Measurements from ENCODE around the gene ZNF638.

Gene ZNF638

DNA sequence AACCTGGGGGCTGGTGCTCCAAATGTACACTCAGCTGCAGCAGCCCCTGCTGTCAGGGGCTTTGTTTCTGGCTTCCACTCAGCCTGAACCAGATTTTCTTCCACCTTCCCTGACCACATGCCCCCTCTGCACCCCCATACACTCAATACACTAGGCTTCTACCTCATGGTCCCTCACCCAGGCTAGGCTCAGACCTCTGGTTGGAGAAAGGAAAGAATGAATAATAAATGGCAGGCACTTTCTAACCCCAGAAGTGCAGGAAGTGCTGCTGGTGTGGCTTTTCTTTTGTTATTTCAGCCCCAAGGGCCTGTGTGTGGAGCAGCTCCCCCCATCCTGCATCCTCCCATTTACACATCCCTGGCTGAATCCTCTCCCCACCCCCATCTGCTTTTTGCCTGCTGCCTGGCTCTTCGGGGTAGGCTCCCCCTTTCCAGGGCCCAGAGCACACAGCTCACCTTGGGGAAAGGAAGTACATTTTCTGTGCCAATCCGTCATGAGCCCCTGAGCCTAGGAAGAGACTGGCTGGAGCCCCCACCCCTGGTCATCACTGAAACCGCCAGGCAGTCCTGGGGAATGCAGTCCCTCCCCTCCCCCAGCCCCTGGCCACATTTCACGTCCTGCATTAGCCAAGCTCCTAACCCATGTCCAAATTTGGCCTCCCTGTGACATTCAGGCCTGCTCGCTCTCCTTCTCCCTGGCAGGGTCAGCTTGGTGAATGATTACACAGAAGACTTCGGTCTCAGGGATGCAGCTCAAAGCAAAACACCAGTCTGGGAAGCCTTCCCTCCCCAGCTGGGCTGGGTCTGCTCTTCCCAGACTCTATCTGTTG is 124.4 kb downstream of the ZNF638 start:
- Histone ChIP-seq H3K27ac (no peak overlapping the region), H3K9me3 (ENCODE audit: severe bottlenecking) (no peaks in the 10 kb centered on the region), H3K36me3 (no peaks in the 10 kb centered on the region), H3K4me3 (ENCODE audit: low read depth, low read length) (no peak overlapping the region), H3K27me3 (ENCODE audit: insufficient read depth, low read depth, severe bottlenecking) (no peaks in the 10 kb centered on the region)
- TF ChIP-seq CTCF (IDR thresholded peaks at IDR 0.05; ENCODE audit: low read depth, low read length) = no peak
- DNase-seq = no peak

DNA sequence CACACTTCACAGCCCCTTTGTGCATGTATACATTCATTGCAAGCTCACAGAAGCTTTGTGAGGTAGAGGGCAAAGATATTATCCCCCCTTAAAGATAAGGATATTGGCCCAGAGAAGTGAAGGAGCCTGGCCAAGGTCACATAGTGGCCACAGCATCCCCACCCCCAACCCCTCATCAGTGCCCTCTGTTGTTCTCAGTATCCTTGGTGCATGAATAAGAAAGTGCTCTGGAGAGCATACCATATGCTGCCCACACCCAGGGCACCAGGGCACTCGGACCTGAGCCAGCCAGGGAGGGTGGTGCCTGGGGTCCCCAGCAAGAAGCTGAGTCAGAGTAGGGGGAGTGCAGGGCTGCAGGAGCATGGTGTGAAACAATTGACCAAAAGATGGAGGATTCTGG is 125.0 kb downstream of the ZNF638 start:
- DNase-seq = no peak
- Histone ChIP-seq H3K4me3 (ENCODE audit: low read depth, low read length) (no peak overlapping the region), H3K27ac (no peak overlapping the region), H3K27me3 (ENCODE audit: insufficient read depth, low read depth, severe bottlenecking) (no peaks in the 10 kb centered on the region), H3K36me3 (no peaks in the 10 kb centered on the region), H3K9me3 (ENCODE audit: severe bottlenecking) (no peaks in the 10 kb centered on the region)
- no peak for TF ChIP-seq CTCF (IDR thresholded peaks at IDR 0.05; ENCODE audit: low read depth, low read length)

DNA sequence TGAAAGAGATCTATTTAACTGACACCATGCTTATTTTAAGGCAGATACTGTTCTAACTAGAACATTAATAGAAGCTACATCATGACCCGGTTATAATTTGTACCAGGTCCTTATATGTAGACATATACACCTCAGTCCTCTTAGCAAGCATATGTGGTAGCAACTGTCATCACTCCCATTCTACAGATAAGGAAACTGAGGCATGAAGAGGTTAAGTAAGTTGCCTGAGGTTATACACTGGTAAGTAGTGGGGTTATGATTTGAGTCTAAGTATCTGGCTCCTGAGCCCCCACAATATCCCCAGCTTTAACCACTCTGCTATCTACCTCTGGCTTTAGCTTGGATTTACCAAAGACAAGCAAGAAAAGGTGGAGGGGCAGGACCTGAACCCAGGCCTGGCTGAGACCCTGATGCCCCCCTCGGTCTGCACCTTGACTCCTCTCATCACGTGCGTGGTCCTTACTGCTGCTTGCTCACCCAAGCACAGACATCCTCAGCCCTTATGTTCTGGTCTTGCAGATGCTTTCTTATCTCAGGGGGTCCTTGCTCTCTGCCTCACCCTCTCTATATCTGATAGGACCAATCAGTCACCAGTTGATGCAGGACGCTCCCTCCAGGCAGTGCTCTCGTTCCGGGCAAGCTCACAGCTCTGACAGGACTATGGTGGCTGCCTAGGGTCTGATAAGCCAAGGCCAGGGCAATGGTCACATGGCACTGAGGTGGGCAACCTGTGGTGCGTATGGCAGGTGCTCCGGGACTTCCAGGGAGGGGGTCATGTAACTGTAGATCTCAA is 125.7 kb downstream of the ZNF638 start:
- H3K27me3 ChIP-seq (ENCODE audit: insufficient read depth, low read depth, severe bottlenecking) = no peaks in the 10 kb centered on the region
- no peaks in the 10 kb centered on the region for H3K36me3 ChIP-seq
- no peak overlapping the region for H3K27ac ChIP-seq
- no peak for DNase-seq
- peaks cover under 1% of the 10 kb centered on the region for H3K9me3 ChIP-seq (ENCODE audit: severe bottlenecking)
- H3K4me3 ChIP-seq (ENCODE audit: low read depth, low read length) = no peak overlapping the region
- TF ChIP-seq CTCF (IDR thresholded peaks at IDR 0.05; ENCODE audit: low read depth, low read length) = no peak

GRCh38 chr2:71457923-71458322 is 126.3 kb downstream of the ZNF638 start:
- DNase-seq = no peak
- Histone ChIP-seq H3K4me3 (ENCODE audit: low read depth, low read length) (no peak overlapping the region), H3K27me3 (ENCODE audit: insufficient read depth, low read depth, severe bottlenecking) (no peaks in the 10 kb centered on the region), H3K9me3 (ENCODE audit: severe bottlenecking) (peaks cover 7% of the 10 kb centered on the region), H3K27ac (no peak overlapping the region), H3K36me3 (no peaks in the 10 kb centered on the region)
- no peak for TF ChIP-seq CTCF (IDR thresholded peaks at IDR 0.05; ENCODE audit: low read depth, low read length)

DNA sequence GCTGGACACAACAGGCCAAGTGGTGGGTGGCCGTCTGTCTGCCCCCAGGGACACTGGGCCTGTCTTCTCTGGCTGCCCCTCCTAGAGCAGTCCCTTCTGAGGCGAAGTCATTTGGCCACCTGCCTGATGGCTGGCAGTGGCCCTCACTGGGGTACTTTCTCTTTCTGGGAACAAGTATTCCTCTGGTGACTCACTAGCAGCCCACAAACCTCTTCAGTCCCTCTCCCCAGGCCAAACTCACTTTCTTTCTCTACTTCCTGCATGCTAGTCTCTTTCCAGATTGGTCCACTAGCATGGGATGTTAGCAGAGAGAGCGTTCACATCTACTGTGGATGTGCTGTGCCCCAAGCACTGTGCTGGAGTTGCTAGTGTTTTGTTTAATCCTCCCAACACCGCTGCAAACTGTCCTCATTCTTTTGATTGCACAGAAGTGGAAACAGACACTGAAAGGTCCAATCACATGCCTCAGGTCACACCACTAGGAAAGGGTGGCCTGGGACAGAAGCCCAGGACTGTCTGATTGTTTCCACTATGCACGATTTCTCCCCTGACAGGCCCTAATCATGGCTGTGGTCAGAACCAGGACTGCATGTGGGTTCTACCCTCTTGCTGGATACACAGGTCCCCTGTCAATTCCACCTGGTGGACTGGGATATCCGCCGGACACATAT is 127.0 kb downstream of the ZNF638 start:
- no peak overlapping the region for H3K4me3 ChIP-seq (ENCODE audit: low read depth, low read length)
- peaks cover 13% of the 10 kb centered on the region for H3K9me3 ChIP-seq (ENCODE audit: severe bottlenecking)
- no peak overlapping the region for H3K27ac ChIP-seq
- no peak for DNase-seq
- no peak for TF ChIP-seq CTCF (IDR thresholded peaks at IDR 0.05; ENCODE audit: low read depth, low read length)
- H3K36me3 ChIP-seq = no peaks in the 10 kb centered on the region
- no peaks in the 10 kb centered on the region for H3K27me3 ChIP-seq (ENCODE audit: insufficient read depth, low read depth, severe bottlenecking)

Measured in WERI-Rb-1 (cell line).